Measurements from ENCODE around the gene ITGB5. TPM values are rescaled to one million over a fixed set of nuclear protein-coding genes. Genes with fewer than 3 reads are reported as not detected.
A peak's percentile ranks its signal among the peaks of the same experiment; 100 is the strongest.

Gene ITGB5
- polyA plus RNA-seq, 1 experiment, result 393 TPM

GRCh38 chr3:124824286-124824915 is 62.8 kb downstream of the ITGB5 start:
- no peak for DNase-seq (ENCODE audit: low read depth)
- H3K36me3 ChIP-seq (ENCODE audit: control insufficient read depth, insufficient read depth, low read length), result no peaks in the 10 kb centered on the region; the same call in 1 of the 2 replicates
- TF ChIP-seq CTCF (IDR thresholded peaks at IDR 0.05; ENCODE audit: insufficient read depth, low read depth, low read length), result no peak
- CTCF ChIA-PET, result interaction anchor here (0.6 to 0.9 kb wide), 2 partner anchors 45 to 698 kb away, joined by 3 to 4 read pairs; no protein-coding TSS in a partner anchor
- POLR2A ChIA-PET, result no interaction called here
- H3K4me3 ChIP-seq (ENCODE audit: low read depth, low read length), result no peak overlapping the region
- no peaks in the 10 kb centered on the region for H3K27me3 ChIP-seq (ENCODE audit: control insufficient read depth, insufficient read depth, low read length)

GRCh38 chr3:124823648-124824047 is 63.5 kb downstream of the ITGB5 start:
- Histone ChIP-seq H3K36me3 (ENCODE audit: control insufficient read depth, insufficient read depth, low read length) (no peaks in the 10 kb centered on the region), H3K27me3 (ENCODE audit: control insufficient read depth, insufficient read depth, low read length) (no peaks in the 10 kb centered on the region), H3K4me3 (ENCODE audit: low read depth, low read length) (no peak overlapping the region)
- CTCF ChIA-PET, result no interaction called here
- TF ChIP-seq CTCF (IDR thresholded peaks at IDR 0.05; ENCODE audit: insufficient read depth, low read depth, low read length), result no peak
- POLR2A ChIA-PET, result no interaction called here
- no peak for DNase-seq (ENCODE audit: low read depth)

DNA sequence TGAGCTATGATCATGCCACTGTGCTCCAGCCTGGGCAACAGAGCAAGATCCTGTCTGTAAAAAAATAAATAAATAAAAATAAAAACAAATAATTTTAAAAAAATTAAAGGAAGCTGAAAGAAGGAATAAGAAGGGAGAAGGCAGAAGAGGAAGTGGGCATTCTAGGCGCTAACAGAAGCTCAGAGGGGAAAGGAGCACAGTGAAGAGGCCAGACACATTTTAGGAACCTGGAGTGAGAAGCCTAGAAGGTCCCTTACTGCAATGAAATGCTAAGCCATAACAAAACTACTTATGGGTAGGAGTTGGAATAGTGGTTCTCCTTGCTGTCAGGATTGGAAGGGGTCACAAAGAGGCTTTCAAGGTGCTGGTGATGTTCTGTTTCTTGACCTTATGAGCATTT is 64.0 kb downstream of the ITGB5 start:
- TF ChIP-seq CTCF (IDR thresholded peaks at IDR 0.05; ENCODE audit: insufficient read depth, low read depth, low read length), result no peak
- DNase-seq (ENCODE audit: low read depth), result no peak
- H3K4me3 ChIP-seq (ENCODE audit: low read depth, low read length), result no peak overlapping the region
- H3K36me3 ChIP-seq (ENCODE audit: control insufficient read depth, insufficient read depth, low read length), result no peaks in the 10 kb centered on the region
- H3K27me3 ChIP-seq (ENCODE audit: control insufficient read depth, insufficient read depth, low read length), result no peaks in the 10 kb centered on the region
- ChIA-PET CTCF (no interaction called here), POLR2A (no interaction called here)

DNA sequence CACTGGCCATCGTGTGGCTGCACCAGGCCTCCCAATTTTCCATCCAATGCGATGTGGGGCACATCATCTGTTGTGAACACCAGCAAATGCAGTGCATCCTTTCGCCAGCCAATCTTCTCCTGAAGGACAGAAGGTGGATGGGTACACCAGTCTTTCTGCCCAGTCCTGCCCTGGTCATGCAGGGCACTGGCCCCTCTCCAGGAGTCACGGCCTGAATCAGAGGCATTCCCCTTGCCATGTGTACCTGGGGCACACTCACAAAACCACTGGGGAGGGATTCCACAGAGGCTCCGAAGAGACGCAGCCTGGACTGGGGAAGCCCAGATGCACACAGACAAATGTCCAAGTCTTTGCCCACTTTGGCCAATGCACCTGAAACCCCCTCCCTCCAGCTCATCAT is 65.8 kb downstream of the ITGB5 start:
- no peak for DNase-seq (ENCODE audit: low read depth)
- no peak for TF ChIP-seq CTCF (IDR thresholded peaks at IDR 0.05; ENCODE audit: insufficient read depth, low read depth, low read length)
- POLR2A ChIA-PET, result no interaction called here
- Histone ChIP-seq H3K36me3 (ENCODE audit: control insufficient read depth, insufficient read depth, low read length) (peaks cover 4% of the 10 kb centered on the region), H3K27me3 (ENCODE audit: control insufficient read depth, insufficient read depth, low read length) (no peaks in the 10 kb centered on the region), H3K4me3 (ENCODE audit: low read depth, low read length) (no peak overlapping the region)
- CTCF ChIA-PET, result no interaction called here

GRCh38 chr3:124818398-124819091 is 68.6 kb downstream of the ITGB5 start:
- ChIA-PET CTCF (interaction anchor here (0.8 kb wide), 1 partner anchor 34 kb away, joined by 3 read pairs; no protein-coding TSS in a partner anchor), POLR2A (no interaction called here)
- H3K4me3 ChIP-seq (ENCODE audit: low read depth, low read length), result no peak overlapping the region
- no peak for TF ChIP-seq CTCF (IDR thresholded peaks at IDR 0.05; ENCODE audit: insufficient read depth, low read depth, low read length)
- H3K36me3 ChIP-seq (ENCODE audit: control insufficient read depth, insufficient read depth, low read length), result peaks cover 13% of the 10 kb centered on the region
- H3K27me3 ChIP-seq (ENCODE audit: control insufficient read depth, insufficient read depth, low read length), result no peaks in the 10 kb centered on the region
- DNase-seq (ENCODE audit: low read depth), result peak; percentile 33
